ENCODE data around the gene GPR137.

- no peak for TF ChIP-seq CTCF (IDR thresholded peaks at IDR 0.05)
- no peak for TF ChIP-seq EP300 (IDR thresholded peaks at IDR 0.05)
- TF ChIP-seq POLR2A (IDR thresholded peaks at IDR 0.05), result no peak
Measured at GRCh38 chr11:64259533-64260067, 26.0 kb upstream of the GPR137 start.
